DMS53 treated with DMSO at 0.1 percent for 48 hours (cell line): ENCODE results near the gene CEP55.
"Not testable (repeated sequence)": the region's sequence is repeated elsewhere in the genome, so short reads cannot be mapped to it uniquely, and the experiment has no call there.

ENCODE experiments used
- DNase-seq: peaks from one replicate; lab custom pipeline; 2025; ENCODE audit not compliant: unreplicated experiment; lab: John Stamatoyannopoulos, UW

CEP55 gene

GRCh38 chr10:93509816-93510215 is 13.4 kb downstream of the CEP55 start:
- DNase-seq: no peak

- DNase-seq: no peak
Measured at GRCh38 chr10:93512565-93512964, 16.2 kb downstream of the CEP55 start.

- no peak for DNase-seq
Measured at GRCh38 chr10:93513091-93513490, 16.7 kb downstream of the CEP55 start.

- no peak for DNase-seq
Measured at GRCh38 chr10:93514521-93514920, 18.1 kb downstream of the CEP55 start.

- DNase-seq: no peak
Measured at GRCh38 chr10:93515071-93516005, 18.9 kb downstream of the CEP55 start.

GRCh38 chr10:93516006-93516380 is 19.6 kb downstream of the CEP55 start:
- DNase-seq: no peak

GRCh38 chr10:93518531-93518930 is 22.1 kb downstream of the CEP55 start:
- no peak for DNase-seq

- DNase-seq: no peak
Measured at GRCh38 chr10:93535293-93535692, 38.9 kb downstream of the CEP55 start.

GRCh38 chr10:93540871-93541270 is 44.5 kb downstream of the CEP55 start:
- DNase-seq: not testable (repeated sequence)

GRCh38 chr10:93541402-93542357 is 45.3 kb downstream of the CEP55 start:
- DNase-seq: peak; percentile 44

- DNase-seq: peak; percentile 64
Measured at GRCh38 chr10:93542358-93542791, 46.0 kb downstream of the CEP55 start.

- DNase-seq: not testable (repeated sequence)
Measured at GRCh38 chr10:93546995-93547394, 50.6 kb downstream of the CEP55 start.

GRCh38 chr10:93547522-93547921 is 51.1 kb downstream of the CEP55 start:
- DNase-seq: no peak

- DNase-seq: peak; percentile 77
Measured at GRCh38 chr10:93548376-93549071, 52.1 kb downstream of the CEP55 start.

- no peak for DNase-seq
Measured at GRCh38 chr10:93550606-93551005, 54.2 kb downstream of the CEP55 start.

GRCh38 chr10:93552780-93553179 is 56.4 kb downstream of the CEP55 start:
- DNase-seq: no peak

GRCh38 chr10:93553482-93554315 is 57.3 kb downstream of the CEP55 start:
- DNase-seq: no peak

GRCh38 chr10:93554316-93554663 is 57.9 kb downstream of the CEP55 start:
- no peak for DNase-seq

GRCh38 chr10:93554760-93555432 is 58.5 kb downstream of the CEP55 start:
- DNase-seq: peak; percentile 68

- DNase-seq: no peak
Measured at GRCh38 chr10:93559490-93559889, 63.1 kb downstream of the CEP55 start.
